Left forelimb (tissue), 1 donor: ENCODE results near the gene COL27A1.

Experiments used
- DNase-seq: peaks from one replicate; pipeline ENCODE4 v3.0.0-alpha.2; 2018; ENCODE audit warnings: low spot score

Gene COL27A1

GRCh38 chr9:114206221-114206789, 51.0 kb downstream of the COL27A1 start:
- DNase-seq = no peak

- DNase-seq = no peak
Observed at GRCh38 chr9:114207034-114207810, 51.9 kb downstream of the COL27A1 start.

DNA sequence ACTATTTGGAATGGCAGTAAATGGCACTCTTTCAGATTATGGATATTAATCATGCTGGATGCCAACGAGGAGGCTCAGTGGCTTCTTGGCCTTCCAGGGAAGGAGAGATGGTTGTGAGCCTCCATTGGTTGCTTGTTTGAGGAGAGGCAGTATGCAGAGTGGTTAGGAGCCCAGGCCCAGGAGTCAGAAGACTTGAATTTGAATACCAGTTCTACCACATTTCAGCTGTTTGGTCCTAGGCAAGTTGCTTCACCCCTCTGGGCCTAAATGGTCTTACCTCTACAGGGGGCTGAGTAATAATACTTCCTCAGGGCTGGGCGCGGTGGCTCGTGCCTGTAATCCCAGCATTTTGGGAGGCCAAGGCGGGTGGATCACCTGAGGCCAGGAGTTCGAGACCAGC, 52.5 kb downstream of the COL27A1 start:
- no peak for DNase-seq

DNA sequence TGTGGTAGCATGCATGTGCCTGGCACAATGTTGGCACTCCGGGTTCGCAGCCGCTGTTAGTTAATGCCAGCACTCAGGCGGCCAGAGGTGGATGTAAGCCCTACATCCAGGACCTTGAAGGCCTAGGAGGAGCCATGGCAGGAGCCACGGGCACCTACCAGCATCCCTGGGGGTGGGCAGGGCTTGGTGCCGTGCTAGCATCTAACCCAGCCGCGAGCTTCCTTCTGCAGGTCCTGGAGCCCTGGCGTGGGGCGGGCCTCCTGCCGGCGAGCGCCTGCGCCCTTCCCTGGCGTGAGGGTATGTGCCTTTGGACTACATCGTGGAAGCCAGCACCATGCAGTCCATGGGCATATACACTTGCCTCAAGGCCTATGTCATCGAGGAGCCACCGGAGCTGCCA, 53.8 kb downstream of the COL27A1 start:
- DNase-seq = no peak

DNA sequence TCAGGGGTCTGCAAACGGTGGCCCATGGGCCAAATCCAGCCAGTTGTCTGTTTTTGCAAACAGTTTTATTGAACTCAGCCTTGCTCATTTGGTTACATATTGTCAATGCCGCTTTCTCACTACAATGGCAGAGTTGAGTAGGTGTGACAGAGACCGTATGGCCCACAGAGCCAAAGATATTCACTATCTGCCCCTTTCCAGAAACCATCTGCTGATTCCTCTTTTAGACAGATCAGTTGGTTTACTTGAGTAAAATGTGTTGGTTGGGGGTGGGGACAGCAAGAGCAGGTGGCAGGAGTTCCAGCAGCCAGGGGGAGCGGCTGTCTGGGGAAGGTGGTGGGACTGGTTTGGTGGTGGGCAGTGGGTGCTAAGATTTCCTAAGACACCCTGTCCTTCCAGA, 54.8 kb downstream of the COL27A1 start:
- DNase-seq = no peak

- DNase-seq = no peak
Observed at GRCh38 chr9:114210691-114211276, 55.4 kb downstream of the COL27A1 start.

- no peak for DNase-seq
Observed at GRCh38 chr9:114212826-114213225, 57.5 kb downstream of the COL27A1 start.

- no peak for DNase-seq
Observed at GRCh38 chr9:114213566-114213965, 58.2 kb downstream of the COL27A1 start.

- DNase-seq = no peak
Observed at GRCh38 chr9:114214181-114214580, 58.8 kb downstream of the COL27A1 start.

DNA sequence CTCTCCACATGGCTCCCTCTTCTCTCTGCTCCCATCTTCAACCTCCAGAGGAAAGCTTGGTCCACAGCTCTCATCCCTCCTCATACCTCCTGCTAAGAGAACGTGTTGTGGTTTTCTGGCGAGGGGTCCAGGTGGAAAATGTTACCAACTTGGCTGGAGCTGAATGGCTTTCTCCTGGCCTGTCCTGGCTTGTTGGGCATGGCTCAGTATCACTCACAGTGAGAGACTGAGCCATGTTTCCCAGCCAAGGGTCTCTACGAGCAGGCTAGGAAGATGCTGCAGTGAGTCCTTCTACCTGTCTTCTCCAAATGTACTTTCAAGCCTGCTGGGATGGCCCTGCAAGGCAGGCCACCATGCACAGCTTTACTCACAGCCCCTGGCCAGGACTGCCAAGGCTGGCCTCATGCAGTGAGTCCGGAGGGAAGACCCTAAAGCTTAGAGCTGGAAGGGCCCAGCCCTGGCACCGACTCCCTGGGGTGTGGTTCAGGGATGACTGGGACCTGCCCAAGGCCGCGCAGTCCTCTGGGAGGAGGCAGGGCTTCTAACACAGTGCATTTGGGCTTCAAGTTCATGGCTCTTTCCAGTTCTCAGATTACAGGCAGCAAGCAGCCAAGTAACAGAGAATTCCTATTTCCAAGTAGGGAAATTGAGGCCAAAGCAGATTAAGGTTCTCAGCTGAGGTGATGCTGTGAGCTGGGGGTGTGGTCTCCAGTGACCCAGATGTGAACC, 59.5 kb downstream of the COL27A1 start:
- DNase-seq = no peak

GRCh38 chr9:114216081-114216480, 60.7 kb downstream of the COL27A1 start:
- peak; percentile 80 for DNase-seq

- DNase-seq = no peak
Observed at GRCh38 chr9:114216976-114217375, 61.6 kb downstream of the COL27A1 start.

DNA sequence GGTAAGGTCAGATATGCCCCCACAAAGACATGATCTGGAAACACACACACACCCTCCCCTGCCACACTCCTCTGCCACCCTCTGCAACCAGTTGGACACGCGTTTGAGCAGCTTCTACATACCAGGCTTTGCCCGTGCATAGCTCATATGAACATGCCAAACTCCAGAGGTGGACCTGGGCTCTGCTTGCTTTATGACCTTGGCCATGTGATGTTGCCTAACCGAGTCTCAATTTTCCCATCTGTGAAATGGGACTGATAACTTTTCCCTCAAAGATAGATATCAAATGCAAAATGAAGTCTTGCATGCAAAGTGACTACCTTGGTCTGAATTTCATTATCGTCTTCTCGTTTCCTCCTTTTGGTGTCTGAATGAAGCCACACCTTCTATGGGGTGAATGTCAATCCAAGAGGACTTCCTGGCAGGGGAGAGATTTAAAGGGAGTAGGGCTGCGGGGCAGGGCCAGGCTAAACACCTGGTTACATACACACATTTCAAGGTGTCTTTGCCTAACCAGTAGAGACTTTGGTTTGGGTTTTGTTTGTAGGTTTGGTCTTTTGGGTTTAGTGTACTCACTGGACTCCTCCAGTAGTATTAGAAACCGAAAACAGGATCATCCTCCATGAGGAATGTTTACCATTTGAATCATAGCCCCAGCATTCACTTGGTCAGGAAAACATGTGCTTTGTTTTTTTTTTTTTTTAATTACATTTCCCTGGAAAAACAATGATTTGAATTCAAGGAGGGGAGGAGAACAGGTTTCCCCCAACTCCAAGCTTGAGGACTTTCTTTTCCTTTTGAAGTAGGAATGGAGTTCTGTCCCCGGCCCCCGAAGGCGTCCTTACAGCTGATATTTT, 63.2 kb downstream of the COL27A1 start:
- no peak for DNase-seq

- no peak for DNase-seq
Observed at GRCh38 chr9:114220061-114220541, 64.8 kb downstream of the COL27A1 start.

GRCh38 chr9:114221706-114222465, 66.5 kb downstream of the COL27A1 start:
- no peak for DNase-seq

GRCh38 chr9:114223564-114224246, 68.4 kb downstream of the COL27A1 start:
- no peak for DNase-seq

DNA sequence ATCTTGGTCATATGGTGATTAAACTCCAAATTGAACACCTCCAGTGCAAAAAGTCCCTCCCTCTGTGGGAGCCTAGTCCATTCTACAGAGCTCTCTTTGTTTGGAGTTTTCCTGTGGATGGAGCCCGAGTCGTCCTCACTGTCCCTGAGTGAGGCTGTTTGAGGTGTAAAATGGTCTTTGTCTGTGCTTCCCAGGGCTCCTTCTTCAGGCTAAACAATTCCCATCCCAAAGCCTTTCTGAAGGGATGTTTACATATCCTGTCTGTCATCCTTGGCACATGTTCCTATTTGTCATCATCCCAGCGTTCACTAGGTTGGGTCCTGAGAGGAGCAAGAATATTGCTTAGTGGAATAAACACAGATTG, 68.9 kb downstream of the COL27A1 start:
- DNase-seq = no peak

GRCh38 chr9:114225561-114226212, 70.3 kb downstream of the COL27A1 start:
- no peak for DNase-seq

DNA sequence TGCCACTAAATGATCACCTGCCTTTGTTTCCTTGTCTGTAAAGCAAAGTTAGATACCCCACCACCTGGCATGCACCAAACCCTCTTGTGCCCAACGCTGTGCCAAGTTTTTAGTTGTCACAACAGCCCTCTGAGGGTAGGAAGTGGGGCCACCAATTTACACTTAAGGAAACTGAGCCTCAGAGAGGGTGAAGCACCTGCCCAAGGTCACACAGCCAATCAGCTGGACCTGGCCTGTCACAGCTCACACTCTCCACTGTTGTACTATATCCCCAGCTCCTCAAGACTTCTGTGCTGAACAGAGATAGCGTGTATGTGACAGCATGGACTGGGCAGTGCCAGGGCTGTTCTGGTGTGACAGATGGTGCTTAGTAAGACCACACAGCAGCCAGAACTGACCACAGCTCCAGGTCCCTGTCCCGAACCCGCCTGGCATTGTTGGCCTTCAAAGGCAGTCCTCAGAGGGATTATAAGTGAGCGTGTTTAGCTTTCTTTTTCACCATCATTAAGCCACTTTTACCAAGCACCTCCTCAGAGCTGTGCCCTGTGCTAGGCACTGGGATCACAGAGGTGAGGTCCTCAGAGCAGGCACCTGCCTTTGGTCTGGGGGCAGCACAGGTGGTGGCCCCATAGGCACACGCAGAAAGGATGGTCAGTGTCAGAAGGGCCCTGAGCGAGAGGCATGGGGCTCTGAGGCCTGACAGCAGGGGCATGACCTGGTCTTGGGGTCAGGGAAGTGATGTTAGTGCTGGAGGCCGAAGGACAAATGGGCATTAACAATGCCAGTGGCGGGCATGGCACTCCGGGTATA, 71.1 kb downstream of the COL27A1 start:
- DNase-seq = no peak
